HK-2 (cell line): Measurements from ENCODE around the gene RGL1.

ENCODE experiments used
- DNase-seq: peaks from one replicate; pipeline ENCODE4 v3.0.0-alpha.2; 2018; ENCODE audit not compliant: unreplicated experiment

Gene RGL1

DNA sequence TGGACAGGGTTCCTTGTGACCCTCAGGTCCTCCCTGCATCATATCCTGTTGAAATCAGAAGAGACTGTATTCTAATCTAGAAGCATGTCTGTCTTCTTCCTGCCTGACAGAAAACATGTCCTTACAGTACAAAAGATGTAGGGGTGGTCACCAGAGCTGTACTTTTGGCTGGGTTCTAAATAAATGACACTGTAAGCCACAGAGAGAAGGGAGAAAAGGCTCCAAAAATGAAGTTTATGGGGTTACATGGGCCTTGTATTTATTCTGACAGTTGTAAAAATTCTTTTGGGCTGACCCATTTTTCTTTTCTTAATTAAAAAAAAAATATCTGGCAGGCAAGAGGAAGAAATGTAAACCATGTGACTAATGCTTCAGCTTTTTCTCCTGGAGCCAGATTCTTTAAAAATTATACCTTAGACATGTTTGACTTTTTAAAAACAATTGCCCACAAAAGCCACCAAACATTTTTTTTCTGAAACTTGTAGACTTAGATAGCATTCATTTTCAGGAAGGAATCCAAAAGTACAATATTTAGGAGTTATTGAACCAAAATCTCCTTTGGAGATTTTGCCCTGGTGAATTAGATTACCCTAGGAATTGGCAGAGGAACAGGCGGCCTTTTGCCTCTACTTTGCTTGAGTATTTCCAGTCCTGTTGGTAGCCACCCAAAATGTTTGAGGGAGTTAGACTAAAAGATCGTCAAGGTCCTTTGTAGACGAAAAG lies 17.1 kb downstream of the RGL1 start:
- no peak for DNase-seq

- no peak for DNase-seq
Observed at GRCh38 chr1:183824291-183824690, 19.4 kb downstream of the RGL1 start.

DNA sequence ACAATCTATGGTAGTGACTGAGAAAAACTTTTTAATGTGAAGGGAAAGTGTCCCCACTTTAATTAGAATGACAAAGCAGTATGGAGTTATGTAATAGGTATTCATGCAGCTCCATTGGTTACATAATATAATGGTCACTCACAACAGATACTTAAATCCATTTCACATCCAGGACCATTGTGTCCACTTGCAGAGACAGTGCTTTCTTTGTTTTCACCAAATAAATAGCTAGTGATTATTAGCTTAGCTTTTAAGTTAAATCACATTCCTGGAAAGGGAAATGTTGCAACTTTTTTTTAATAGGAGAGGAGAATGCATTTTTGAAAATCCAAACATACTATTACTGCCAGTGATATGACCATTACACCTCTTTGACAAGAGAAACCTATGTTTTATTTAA lies 22.9 kb downstream of the RGL1 start:
- DNase-seq: no peak

- no peak for DNase-seq
Observed at GRCh38 chr1:183830389-183830788, 25.5 kb downstream of the RGL1 start.

- DNase-seq: no peak
Observed at GRCh38 chr1:183831311-183831710, 26.4 kb downstream of the RGL1 start.

DNA sequence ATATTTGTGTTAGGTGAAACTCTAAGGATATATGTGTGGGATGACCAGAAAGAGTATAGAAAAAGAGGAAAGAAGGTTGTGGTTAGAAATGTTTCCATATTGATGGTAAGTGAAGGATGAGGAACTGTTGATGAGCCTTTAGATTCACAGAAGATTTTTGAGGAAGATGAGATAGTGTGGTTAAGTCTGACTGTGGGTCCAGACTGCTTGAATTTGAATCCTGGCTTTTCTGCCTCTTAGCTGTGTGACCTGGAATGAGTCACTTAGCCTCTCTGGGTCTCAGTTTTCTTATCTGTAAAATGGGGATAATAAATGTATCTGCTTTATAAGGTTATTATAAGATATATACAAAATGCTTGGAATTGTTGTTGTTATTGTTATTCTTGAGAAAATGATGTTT lies 27.5 kb downstream of the RGL1 start:
- DNase-seq: no peak

DNA sequence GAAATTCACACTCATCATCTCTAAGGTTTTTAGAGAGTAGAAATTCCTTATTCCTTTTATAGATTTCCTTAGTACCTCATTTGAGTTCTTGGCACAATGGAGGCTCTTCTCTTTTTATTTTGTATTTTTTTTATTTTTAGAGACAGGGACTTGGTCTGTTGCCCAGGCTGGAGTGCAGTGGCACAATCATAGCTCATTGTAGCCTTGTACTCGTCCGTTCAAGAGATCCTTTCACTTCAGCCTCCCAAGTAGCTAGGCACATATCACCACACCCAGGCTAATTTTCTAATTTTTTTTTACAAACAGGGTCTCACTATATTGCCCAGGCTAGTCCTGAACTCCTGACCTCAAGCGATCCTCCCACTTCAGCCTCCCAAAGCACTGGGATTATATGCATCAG lies 29.6 kb downstream of the RGL1 start:
- DNase-seq: no peak

- no peak for DNase-seq
Observed at GRCh38 chr1:183836598-183836997, 31.7 kb downstream of the RGL1 start.

DNA sequence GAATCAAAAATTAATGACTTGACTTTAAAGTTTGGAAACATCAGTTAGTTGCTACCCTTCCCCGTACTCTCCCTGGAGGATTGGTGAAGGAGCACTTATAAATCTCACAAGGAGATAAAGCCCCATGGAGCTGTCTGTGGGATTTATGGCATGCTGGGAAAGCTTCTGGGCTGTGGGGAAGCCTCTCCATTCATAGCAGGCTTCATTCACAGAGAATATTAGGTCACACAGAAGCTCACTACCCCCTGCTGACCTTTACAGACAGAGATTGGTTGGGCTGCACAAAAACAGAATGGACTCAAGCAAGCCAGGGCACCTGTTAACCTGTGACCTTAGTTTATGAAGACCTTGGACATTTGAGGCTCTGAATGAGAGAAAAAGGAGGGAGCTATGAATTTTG lies 32.1 kb downstream of the RGL1 start:
- DNase-seq: no peak

- DNase-seq: no peak
Observed at GRCh38 chr1:183838221-183838620, 33.3 kb downstream of the RGL1 start.

- DNase-seq: no peak
Observed at GRCh38 chr1:183840140-183840539, 35.2 kb downstream of the RGL1 start.

- DNase-seq: no peak
Observed at GRCh38 chr1:183841550-183841949, 36.6 kb downstream of the RGL1 start.

DNA sequence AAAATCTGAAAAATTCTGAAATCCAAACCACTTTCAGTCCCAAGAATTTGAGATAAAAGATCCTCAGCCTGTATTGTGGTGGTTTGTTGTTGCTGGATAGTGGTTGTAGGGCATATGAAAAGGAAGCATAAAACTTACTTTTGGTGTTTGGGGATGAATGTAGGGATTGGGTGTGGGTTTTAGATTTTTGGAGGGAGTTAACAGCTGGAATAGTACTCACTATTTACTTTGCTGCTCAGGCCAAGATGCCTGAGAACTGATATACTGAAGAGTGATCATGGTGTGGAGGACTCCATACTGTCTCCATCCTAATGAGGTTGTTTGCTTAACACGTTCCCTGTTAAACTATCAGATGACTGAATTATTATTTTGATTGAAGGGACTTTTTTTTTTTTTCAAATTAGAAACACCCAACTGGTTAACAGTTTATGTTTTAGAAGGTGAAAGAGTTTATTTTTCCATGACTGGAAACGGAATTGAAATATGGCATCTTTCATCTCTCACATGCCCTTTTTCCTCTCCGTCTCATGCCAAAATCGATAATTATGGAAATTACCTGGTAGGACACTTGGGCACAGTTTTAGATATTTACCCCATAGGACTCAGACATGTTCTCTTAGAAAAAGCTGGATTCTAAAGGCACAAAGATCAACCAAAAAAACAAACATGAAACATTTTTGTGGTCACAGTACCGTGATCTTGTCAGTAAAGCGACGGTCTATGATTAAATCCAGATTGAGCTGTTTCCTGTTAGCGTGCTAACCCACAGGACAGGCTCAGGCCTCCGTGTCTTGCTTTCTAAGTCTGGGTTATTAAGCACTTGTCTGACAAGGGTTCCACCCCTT lies 37.3 kb downstream of the RGL1 start:
- DNase-seq: no peak

DNA sequence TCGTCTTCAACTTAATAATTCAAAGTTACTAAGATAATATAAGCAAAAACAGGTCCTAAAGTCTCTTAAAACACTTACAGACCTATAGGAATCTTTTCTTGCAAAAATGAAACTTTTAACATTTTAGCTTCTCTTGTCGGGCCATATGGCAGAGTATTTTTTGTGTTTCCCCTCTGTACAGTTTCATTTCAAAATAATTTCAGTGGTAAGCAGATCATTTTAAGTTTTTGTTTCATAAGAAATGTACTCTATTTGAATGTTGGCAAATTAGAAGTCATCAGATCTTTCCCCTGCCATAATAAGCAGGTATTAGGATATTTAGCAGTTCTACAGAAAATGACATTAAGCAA lies 37.9 kb downstream of the RGL1 start:
- no peak for DNase-seq

- DNase-seq: no peak
Observed at GRCh38 chr1:183844806-183845205, 39.9 kb downstream of the RGL1 start.

GRCh38 chr1:183845681-183846080 lies 40.8 kb downstream of the RGL1 start:
- no peak for DNase-seq

GRCh38 chr1:183847641-183848040 lies 42.7 kb downstream of the RGL1 start:
- DNase-seq: no peak

DNA sequence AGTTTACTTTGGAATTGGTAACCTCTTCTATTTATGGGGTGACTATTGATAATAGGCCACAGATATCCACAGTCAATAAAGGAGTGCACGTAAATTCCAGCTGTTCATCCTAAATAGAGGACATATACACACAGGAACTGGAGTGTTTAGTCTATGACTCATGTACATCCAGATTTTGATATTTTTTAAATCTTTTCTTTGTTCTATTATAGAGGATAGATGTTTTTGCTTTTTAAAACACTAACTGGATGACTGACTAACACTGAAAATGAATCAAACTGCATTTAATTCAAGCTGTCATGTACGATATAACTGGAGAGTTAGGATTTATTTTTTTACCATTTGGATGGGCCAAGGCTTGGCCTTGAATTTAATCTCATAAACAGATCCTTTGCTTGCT lies 45.9 kb downstream of the RGL1 start:
- DNase-seq: no peak

GRCh38 chr1:183859119-183859518 lies 54.2 kb downstream of the RGL1 start:
- DNase-seq: no peak

DNA sequence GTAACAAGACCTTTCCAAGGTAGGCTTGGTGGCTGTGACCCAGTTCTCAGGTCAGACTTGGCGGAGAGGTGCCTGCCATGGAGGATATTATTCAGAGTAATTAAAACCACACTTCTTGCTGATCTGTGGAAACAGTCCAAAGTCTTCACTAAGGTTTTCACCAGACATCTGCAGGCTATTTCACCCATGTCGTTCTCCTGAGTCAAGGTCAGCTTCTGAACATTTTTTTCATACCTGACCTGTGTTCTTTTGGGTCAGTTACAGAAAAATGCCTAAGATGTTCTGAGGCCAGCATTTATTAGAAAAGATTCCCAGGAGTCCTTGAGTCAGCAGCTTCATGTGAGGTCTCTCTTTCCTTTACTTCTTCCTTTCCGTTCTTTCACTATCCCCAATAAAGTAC lies 54.9 kb downstream of the RGL1 start:
- no peak for DNase-seq

DNA sequence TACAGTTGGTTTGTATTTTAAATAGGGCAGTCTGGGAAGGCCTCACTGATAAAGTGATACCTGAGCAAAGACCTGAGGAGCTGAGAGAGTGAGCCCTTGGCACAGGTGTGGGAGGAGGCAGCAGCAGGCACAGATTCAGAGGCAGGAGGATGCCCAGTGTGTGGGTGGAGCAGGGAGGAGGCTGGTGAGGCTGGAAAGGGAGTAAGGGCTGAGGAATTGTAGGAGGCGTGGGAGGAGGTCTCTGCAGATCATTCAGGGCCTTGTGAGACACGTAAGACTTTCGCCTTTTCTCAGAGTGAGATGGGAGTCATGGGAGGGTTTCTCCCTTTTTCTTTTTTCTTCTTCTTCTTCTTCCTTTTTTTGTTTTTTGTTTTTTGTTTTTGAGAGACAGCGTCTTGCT lies 58.0 kb downstream of the RGL1 start:
- DNase-seq: no peak

DNA sequence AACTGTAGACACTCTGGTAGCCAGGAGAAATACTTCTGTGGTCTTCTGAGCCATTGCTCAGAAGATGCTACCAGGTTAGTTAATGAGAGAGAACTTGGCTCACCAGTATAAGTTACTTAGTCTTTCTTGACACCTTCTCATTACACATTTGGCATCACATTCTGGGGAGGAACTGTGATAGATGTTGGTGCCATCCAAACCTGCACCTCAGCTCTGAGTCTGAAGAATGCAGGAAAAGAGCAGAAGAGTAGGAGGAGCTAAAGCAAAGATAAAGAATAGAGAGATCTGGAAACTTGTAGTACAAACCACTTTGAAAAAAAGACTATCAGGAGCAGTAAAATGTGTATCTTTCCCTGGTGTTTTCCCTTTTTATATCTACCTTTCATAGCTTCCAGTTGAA lies 58.9 kb downstream of the RGL1 start:
- no peak for DNase-seq

GRCh38 chr1:183864611-183865010 lies 59.7 kb downstream of the RGL1 start:
- no peak for DNase-seq

DNA sequence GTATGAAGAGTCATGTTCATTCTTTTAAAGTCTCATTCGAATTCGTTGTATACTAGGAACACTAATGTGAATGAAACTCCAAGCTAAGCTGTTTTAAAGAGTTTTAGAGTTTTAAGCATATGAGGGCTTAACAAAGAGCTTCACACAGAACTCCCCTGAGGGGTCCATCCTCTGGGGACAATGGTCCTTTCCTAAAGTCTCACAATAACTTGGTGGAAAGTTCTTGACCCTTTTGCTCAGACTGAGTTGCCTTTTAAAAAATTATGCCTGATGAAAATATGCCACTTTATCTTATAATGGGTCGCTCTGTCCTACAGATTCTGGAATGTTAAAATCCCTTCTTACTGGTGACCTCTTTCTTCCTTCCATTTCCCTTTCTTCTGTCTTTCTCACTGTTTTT lies 64.3 kb downstream of the RGL1 start:
- DNase-seq: no peak
